H1 (cell line): Measurements from ENCODE around the gene MEIOSIN. TPM values are rescaled to one million over a fixed set of nuclear protein-coding genes. Genes with fewer than 3 reads are reported as not detected.

ENCODE experiments used
- BACH1 ChIP-seq: IDR thresholded peaks from 2 replicates; pipeline ENCODE4 v1.6.1; 2012; ENCODE audit warnings: low read length, improper control_type of control experiment
- BCL11A ChIP-seq, 2 experiments: IDR thresholded peaks; one replicate each; pipeline ENCODE4 v1.6.1; 2011; ENCODE audit warnings: low read depth in 2 of 2, low read length in 2 of 2, mild to moderate bottlenecking in 2 of 2
- CHD2 ChIP-seq: IDR thresholded peaks from 2 replicates; pipeline ENCODE4 v1.6.1; 2012; ENCODE audit warnings: low read length, improper control_type of control experiment
- CHD7 ChIP-seq: fragments of 300-600 bp; sonication (generic); IDR thresholded peaks from 2 replicates; pipeline ENCODE4 v1.7.1; 2012; ENCODE audit warnings: low read length, moderate library complexity, mild to moderate bottlenecking, inconsistent platforms; ENCODE audit not compliant: insufficient replicate concordance
- CREB1 ChIP-seq: IDR thresholded peaks from 2 replicates; pipeline ENCODE4 v1.6.1; 2012; ENCODE audit warnings: inconsistent platforms
- EZH2 ChIP-seq: fragments of 200-600 bp; sonication (generic); IDR thresholded peaks from 2 replicates; pipeline ENCODE4 v1.7.1; 2012; ENCODE audit warnings: low read depth, mild to moderate bottlenecking, moderate library complexity, low read length, inconsistent platforms; ENCODE audit not compliant: severe bottlenecking
- MAFK ChIP-seq: IDR thresholded peaks from 2 replicates; pipeline ENCODE4 v1.6.1; 2012; ENCODE audit warnings: low read depth, mild to moderate bottlenecking, improper control_type of control experiment, low read length
- SIN3A ChIP-seq, 2 experiments: IDR thresholded peaks in 1 of 2; conservative IDR thresholded peaks in 1 of 2; 2 replicates each; pipeline ENCODE4 v1.6.1; 2011 to 2012; ENCODE audit warnings: low read length in 2 of 2, improper control_type of control experiment in 1 of 2, low read depth in 1 of 2, mild to moderate bottlenecking in 1 of 2
- SRF ChIP-seq: IDR thresholded peaks from 2 replicates; pipeline ENCODE4 v1.6.1; 2011; ENCODE audit warnings: mild to moderate bottlenecking, low read depth, low read length, moderate library complexity
- USF2 ChIP-seq: IDR thresholded peaks from 2 replicates; pipeline ENCODE4 v1.6.1; 2011; ENCODE audit warnings: low read length, improper control_type of control experiment
- YY1 ChIP-seq: IDR thresholded peaks from 2 replicates; pipeline ENCODE4 v1.6.1; 2011; ENCODE audit warnings: low read depth, mild to moderate bottlenecking, low read length
- polyA plus RNA-seq, 7 experiments: library from polyadenylated mRNA; depleted of rRNA in 3 of 7; stranded (reverse) in 5 of 7; unstranded in 2 of 7; fragments of >200 nt in 5 of 7; fragments of 200-250 nt in 2 of 7; gene quantifications; 1 replicate in 5 of 7; 2 replicates in 1 of 7; 4 replicates in 1 of 7; pipeline versions ENCODE4 v1.2.1 to v1.2.3, GENCODE V29; 2011 to 2013; ENCODE audit warnings: missing spikeins in 2 of 7, mixed read lengths in 2 of 7
- total RNA-seq: library from RNA; stranded (reverse); fragmentation: NEBNext Ultra II Directional; extraction: Animal tissue kit (Norgen Biotek cat#: 25700); gene quantifications from 2 replicates; pipeline ENCODE4 v1.2.1, GENCODE V29; 2021

MEIOSIN gene
- total and polyA plus RNA-seq, 2 of the 8 experiments (the other 6 are each of a cell fraction or from before 2014, with no cell fraction given): 0.11 TPM; not detected in 1

GRCh38 chr19:45758921-45759320 is 25.7 kb downstream of the MEIOSIN start (continued):
- TF ChIP-seq CHD7 (no peak), CHD2 (no peak), EZH2 (no peak), SRF (no peak), MAFK (no peak), USF2 (no peak), SIN3A (conservative IDR thresholded peaks at IDR 0.05 in 1 of 2, IDR thresholded peaks at IDR 0.05 in 1 of 2; ENCODE audit: low read depth in 1 of 2, low read length in 2 of 2) (no peak), BCL11A (IDR thresholded peaks at IDR 0.05; ENCODE audit: low read depth in 2 of 2, low read length in 2 of 2) (no peak), CREB1 (no peak), BACH1 (no peak), YY1 (no peak)
